H9 (cell line): ENCODE measurements around the gene MASP2. TPM values are rescaled to one million over a fixed set of nuclear protein-coding genes. Genes with fewer than 3 reads are reported as not detected.

Experiments
- DNase-seq: peaks from one replicate; pipeline ENCODE4 v3.0.0-alpha.2; 2017
- H2AFZ ChIP-seq: one replicate; pipeline ENCODE4 v1.6.1; 2013; ENCODE audit warnings: mild to moderate bottlenecking, low read length, control low read depth, moderate library complexity
- H2AK5ac ChIP-seq: 2 replicates; pipeline ENCODE4 v1.6.1; 2013; ENCODE audit warnings: low read length, control low read depth, mixed read lengths; ENCODE audit not compliant: insufficient read length
- H2BK120ac ChIP-seq: one replicate; pipeline ENCODE4 v1.6.1; 2013; ENCODE audit warnings: low read depth, mild to moderate bottlenecking, low read length, control low read depth, inconsistent platforms; ENCODE audit not compliant: poor library complexity, severe bottlenecking
- H2BK12ac ChIP-seq: 2 replicates; pipeline ENCODE4 v1.6.1; 2013; ENCODE audit warnings: low read length, control low read depth, mixed read lengths, low read depth; ENCODE audit not compliant: insufficient read length
- H2BK15ac ChIP-seq: 2 replicates; pipeline ENCODE4 v1.6.1; 2013; ENCODE audit warnings: low read depth, low read length, control low read depth
- H2BK20ac ChIP-seq: one replicate; pipeline ENCODE4 v1.6.1; 2013; ENCODE audit warnings: low read depth, mild to moderate bottlenecking, low read length, control low read depth, inconsistent platforms; ENCODE audit not compliant: poor library complexity, severe bottlenecking
- H2BK5ac ChIP-seq: 2 replicates; pipeline ENCODE4 v1.6.1; 2013; ENCODE audit warnings: low read length, control low read depth, mixed read lengths; ENCODE audit not compliant: insufficient read length
- H3K14ac ChIP-seq: 2 replicates; pipeline ENCODE4 v1.6.1; 2013; ENCODE audit warnings: low read length, control low read depth; ENCODE audit not compliant: insufficient read depth
- H3K18ac ChIP-seq: 2 replicates; pipeline ENCODE4 v1.6.1; 2013; ENCODE audit warnings: low read depth, mild to moderate bottlenecking, mixed read lengths, low read length, control low read depth; ENCODE audit not compliant: insufficient read length
- H3K23ac ChIP-seq: 2 replicates; pipeline ENCODE4 v1.6.1; 2013; ENCODE audit warnings: low read length, control low read depth, mixed read lengths, low read depth; ENCODE audit not compliant: insufficient read length
- H3K23me2 ChIP-seq: 2 replicates; pipeline ENCODE4 v1.6.1; 2013; ENCODE audit warnings: low read depth, mild to moderate bottlenecking, mixed read lengths, low read length, control low read depth; ENCODE audit not compliant: insufficient read length, poor library complexity, severe bottlenecking
- H3K27ac ChIP-seq: 2 replicates; pipeline ENCODE4 v1.5.1; 2013; ENCODE audit warnings: low read length, control low read depth, mixed read lengths, low read depth; ENCODE audit not compliant: insufficient read length
- H3K27me3 ChIP-seq: 2 replicates; pipeline ENCODE4 v1.6.1; 2013; ENCODE audit warnings: low read length, control low read depth, inconsistent platforms; ENCODE audit not compliant: insufficient read depth
- H3K4ac ChIP-seq: 2 replicates; pipeline ENCODE4 v1.6.1; 2013; ENCODE audit warnings: low read depth, mild to moderate bottlenecking, control low read depth, inconsistent platforms, low read length, moderate library complexity
- H3K4me1 ChIP-seq: 2 replicates; pipeline ENCODE4 v1.6.1; 2013; ENCODE audit warnings: low read length, control low read depth, inconsistent platforms; ENCODE audit not compliant: insufficient read depth
- H3K4me2 ChIP-seq: 2 replicates; pipeline ENCODE4 v1.6.1; 2013; ENCODE audit warnings: low read length, control low read depth, mixed read lengths; ENCODE audit not compliant: insufficient read length, insufficient read depth
- H3K56ac ChIP-seq: 2 replicates; pipeline ENCODE4 v1.6.1; 2013; ENCODE audit warnings: low read depth, mild to moderate bottlenecking, mixed read lengths, low read length, control low read depth; ENCODE audit not compliant: insufficient read length
- H3K79me1 ChIP-seq: 2 replicates; pipeline ENCODE4 v1.6.1; 2013; ENCODE audit warnings: low read depth, mild to moderate bottlenecking, moderate library complexity, low read length, control low read depth, inconsistent platforms; ENCODE audit not compliant: insufficient read depth, poor library complexity, severe bottlenecking
- H3K79me2 ChIP-seq: 2 replicates; pipeline ENCODE4 v1.6.1; 2013; ENCODE audit warnings: low read length, control low read depth, inconsistent platforms; ENCODE audit not compliant: insufficient read depth
- H3K9ac ChIP-seq: 2 replicates; pipeline ENCODE4 v1.6.1; 2013; ENCODE audit warnings: low read length, control low read depth, mixed read lengths; ENCODE audit not compliant: insufficient read length; ENCODE audit errors: extremely low read depth
- H3K9me3 ChIP-seq: one replicate; pipeline ENCODE4 v1.6.1; 2013; ENCODE audit warnings: low read depth, low read length, inconsistent platforms; ENCODE audit not compliant: control insufficient read depth
- H3T11ph ChIP-seq: one replicate; pipeline ENCODE4 v1.6.1; 2013; ENCODE audit warnings: mild to moderate bottlenecking, low read length, control low read depth, inconsistent platforms
- H4K20me1 ChIP-seq: one replicate; pipeline ENCODE4 v1.6.1; 2013; ENCODE audit not compliant: control insufficient read depth, insufficient read length, insufficient read depth
- H4K5ac ChIP-seq: 2 replicates; pipeline ENCODE4 v1.6.1; 2013; ENCODE audit warnings: low read depth, mild to moderate bottlenecking, mixed read lengths, low read length, control low read depth; ENCODE audit not compliant: insufficient read length
- H4K8ac ChIP-seq: replicated peaks from 2 replicates; pipeline ENCODE4 v1.6.1; 2013; ENCODE audit warnings: low read length, control low read depth, mixed read lengths, low read depth; ENCODE audit not compliant: insufficient read length
- H4K91ac ChIP-seq: 2 replicates; pipeline ENCODE4 v1.6.1; 2013; ENCODE audit warnings: low read depth, mild to moderate bottlenecking, moderate library complexity, mixed read lengths, low read length, control low read depth; ENCODE audit not compliant: insufficient read length
- H3K27ac Mint-ChIP-seq, 3 experiments: 2 replicates in 2 of 3; 3 replicates in 1 of 3; pipeline ENCODE4 v1.8.0; 2020 to 2021; ENCODE audit warnings: mixed read lengths in 3 of 3, mild to moderate bottlenecking in 1 of 3, moderate library complexity in 1 of 3
- H3K27me3 Mint-ChIP-seq: 2 replicates; pipeline ENCODE4 v1.8.0; 2021; ENCODE audit warnings: low read depth, mild to moderate bottlenecking, moderate library complexity, mixed read lengths
- H3K36me3 Mint-ChIP-seq, 3 experiments: 2 replicates in 2 of 3; 3 replicates in 1 of 3; pipeline ENCODE4 v1.8.0; 2020 to 2021; ENCODE audit warnings: low read depth in 3 of 3, mixed read lengths in 3 of 3; ENCODE audit not compliant: insufficient read depth in 1 of 3
- H3K4me1 Mint-ChIP-seq, 2 experiments: 2 replicates each; pipeline ENCODE4 v1.8.0; 2020; ENCODE audit warnings: mixed read lengths in 2 of 2
- H3K4me3 Mint-ChIP-seq, 2 experiments: 2 replicates in 1 of 2; 3 replicates in 1 of 2; pipeline ENCODE4 v1.8.0; 2020 to 2021; ENCODE audit warnings: mild to moderate bottlenecking in 2 of 2, mixed read lengths in 2 of 2, moderate library complexity in 1 of 2
- H3K9me3 Mint-ChIP-seq, 2 experiments: 2 replicates in 1 of 2; 3 replicates in 1 of 2; pipeline ENCODE4 v1.8.0; 2020; ENCODE audit warnings: mild to moderate bottlenecking in 2 of 2, mixed read lengths in 2 of 2, moderate library complexity in 1 of 2
- WGBS: extraction: QIAGEN DNeasy Blood & Tissue Kit; methylation state at CpG from one replicate; pipeline ENCODE4 v1.1.7; 2013; ENCODE audit warnings: missing lambda C conversion rate, low lambda C conversion rate, mixed read lengths; ENCODE audit not compliant: insufficient read length; ENCODE audit errors: extremely low coverage; 5-methylcytosine and 5-hydroxymethylcytosine counted together
- total RNA-seq: library from RNA; stranded (reverse); gene quantifications from 2 replicates; pipeline ENCODE4 v1.2.1, GENCODE V29; 2021
- TF ChIP-seq, protein P1 (sequence below): fragments of 200-600 bp; sonication (generic); conservative IDR thresholded peaks from 3 replicates; pipeline ENCODE4 v1.8.0; 2021; ENCODE audit warnings: antibody characterized with exemption, mild to moderate bottlenecking

The MASP2 gene
- total RNA-seq, 1 experiment from 2014 or later: 0.46 TPM

DNA sequence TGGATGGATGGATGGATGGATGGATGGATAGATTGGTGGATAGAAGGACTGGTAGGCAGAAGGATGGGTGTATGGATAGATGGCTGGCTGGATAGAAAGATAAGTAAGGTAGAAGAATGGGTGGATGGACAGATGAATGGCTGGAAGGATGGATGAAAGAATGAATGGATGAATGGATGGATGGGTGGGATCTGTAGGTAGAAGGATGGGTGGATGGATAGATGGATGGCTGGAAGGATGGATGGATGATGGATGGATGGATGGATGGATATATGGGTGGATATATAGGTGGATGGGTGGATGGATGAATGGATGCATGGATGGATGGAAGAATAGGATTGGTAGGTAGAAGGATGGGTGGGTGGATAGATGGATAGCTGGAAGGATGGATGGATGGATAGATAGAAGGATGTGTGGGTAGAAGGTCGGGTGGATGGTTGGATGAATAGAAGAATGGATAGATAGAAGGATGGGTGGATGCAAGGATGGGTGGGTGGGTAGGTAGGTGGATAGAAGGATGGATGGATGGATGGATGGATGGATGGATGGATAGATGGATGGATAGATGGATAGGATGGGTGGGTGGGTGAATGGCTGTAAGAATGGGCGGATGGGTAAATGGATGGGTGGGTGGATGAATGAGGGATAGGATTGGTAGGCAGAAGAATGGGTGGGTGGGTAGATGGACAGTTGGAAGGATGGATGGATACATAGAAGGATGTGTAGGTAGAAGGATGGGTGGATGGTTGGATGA is 7.5 kb downstream of the MASP2 start:
- Histone ChIP-seq H2BK5ac (no peak overlapping the region), H3K27me3 (no peaks in the 10 kb centered on the region), H3K4me2 (no peak overlapping the region), H3T11ph (no peak overlapping the region), H4K91ac (no peak overlapping the region), H3K4ac (no peak overlapping the region), H3K4me1 (no peaks in the 10 kb centered on the region), H3K27ac (no peak overlapping the region), H4K8ac (no peak overlapping the region), H3K56ac (no peak overlapping the region), H2AFZ (no peak overlapping the region), H2BK15ac (no peak overlapping the region), H3K9ac (no peak overlapping the region), H3K79me1 (no peaks in the 10 kb centered on the region), H2BK120ac (no peak overlapping the region), H3K23ac (no peak overlapping the region), H2AK5ac (no peak overlapping the region), H2BK12ac (no peak overlapping the region), H4K5ac (no peak overlapping the region), H3K14ac (no peak overlapping the region), H3K23me2 (no peaks in the 10 kb centered on the region), H4K20me1 (peaks cover 4% of the 10 kb centered on the region), H3K18ac (no peak overlapping the region), H2BK20ac (no peak overlapping the region), H3K9me3 (no peaks in the 10 kb centered on the region), H3K79me2 (no peaks in the 10 kb centered on the region; the same call in 1 of the 2 replicates)
- Mint-ChIP-seq H3K36me3 (no peaks in the 10 kb centered on the region), H3K27ac (no peak overlapping the region), H3K9me3 (no peaks in the 10 kb centered on the region), H3K4me1 (no peaks in the 10 kb centered on the region; a peak in 1 of 4 replicates), H3K4me3 (no peak overlapping the region), H3K27me3 (peaks cover 7% of the 10 kb centered on the region; the same call in 1 of the 2 replicates)
- WGBS: 100% methylated on average over 1 of the region's 2 CpGs
- DNase-seq: no peak
- TF ChIP-seq, protein P1, sequence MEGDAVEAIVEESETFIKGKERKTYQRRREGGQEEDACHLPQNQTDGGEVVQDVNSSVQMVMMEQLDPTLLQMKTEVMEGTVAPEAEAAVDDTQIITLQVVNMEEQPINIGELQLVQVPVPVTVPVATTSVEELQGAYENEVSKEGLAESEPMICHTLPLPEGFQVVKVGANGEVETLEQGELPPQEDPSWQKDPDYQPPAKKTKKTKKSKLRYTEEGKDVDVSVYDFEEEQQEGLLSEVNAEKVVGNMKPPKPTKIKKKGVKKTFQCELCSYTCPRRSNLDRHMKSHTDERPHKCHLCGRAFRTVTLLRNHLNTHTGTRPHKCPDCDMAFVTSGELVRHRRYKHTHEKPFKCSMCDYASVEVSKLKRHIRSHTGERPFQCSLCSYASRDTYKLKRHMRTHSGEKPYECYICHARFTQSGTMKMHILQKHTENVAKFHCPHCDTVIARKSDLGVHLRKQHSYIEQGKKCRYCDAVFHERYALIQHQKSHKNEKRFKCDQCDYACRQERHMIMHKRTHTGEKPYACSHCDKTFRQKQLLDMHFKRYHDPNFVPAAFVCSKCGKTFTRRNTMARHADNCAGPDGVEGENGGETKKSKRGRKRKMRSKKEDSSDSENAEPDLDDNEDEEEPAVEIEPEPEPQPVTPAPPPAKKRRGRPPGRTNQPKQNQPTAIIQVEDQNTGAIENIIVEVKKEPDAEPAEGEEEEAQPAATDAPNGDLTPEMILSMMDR: no peak
